ENCODE data around the gene OARD1.
A peak's percentile ranks its signal among the peaks of the same experiment; 100 is the strongest.
"Not testable (repeated sequence)": the region's sequence is repeated elsewhere in the genome, so short reads cannot be mapped to it uniquely, and the experiment has no call there.

The OARD1 gene

GRCh38 chr6:41071923-41072835, at the start of gene OARD1:
Gene OARD1, minus strand, starts transcription at chr6:41072356. Its CDS starts 722 bp downstream, at chr6:41071634.
- peak; percentile 100 for DNase-seq (ENCODE audit: low read depth)

- no peak for DNase-seq (ENCODE audit: low read depth)
Measured at GRCh38 chr6:41120058-41120457, 47.9 kb upstream of the OARD1 start.

GRCh38 chr6:41119508-41119907, 47.4 kb upstream of the OARD1 start:
- DNase-seq (ENCODE audit: low read depth): no peak

GRCh38 chr6:41115027-41115426, 42.9 kb upstream of the OARD1 start:
- DNase-seq (ENCODE audit: low read depth): not testable (repeated sequence)

- no peak for DNase-seq (ENCODE audit: low read depth)
Measured at GRCh38 chr6:41111017-41111416, 38.9 kb upstream of the OARD1 start.

GRCh38 chr6:41103847-41104246, 31.7 kb upstream of the OARD1 start:
- no peak for DNase-seq (ENCODE audit: low read depth)

GRCh38 chr6:41100871-41101287, 28.7 kb upstream of the OARD1 start:
- no peak for DNase-seq (ENCODE audit: low read depth)

- no peak for DNase-seq (ENCODE audit: low read depth)
Measured at GRCh38 chr6:41098366-41098765, 26.2 kb upstream of the OARD1 start.

GRCh38 chr6:41097467-41098090, 25.4 kb upstream of the OARD1 start:
- no peak for DNase-seq (ENCODE audit: low read depth)

GRCh38 chr6:41093729-41094128, 21.6 kb upstream of the OARD1 start:
- DNase-seq (ENCODE audit: low read depth): no peak

GRCh38 chr6:41092421-41093140, 20.4 kb upstream of the OARD1 start:
- no peak for DNase-seq (ENCODE audit: low read depth)

GRCh38 chr6:41090841-41091761, 18.9 kb upstream of the OARD1 start:
- no peak for DNase-seq (ENCODE audit: low read depth)

GRCh38 chr6:41088451-41088850, 16.3 kb upstream of the OARD1 start:
- DNase-seq (ENCODE audit: low read depth): no peak

GRCh38 chr6:41085182-41085581, 13.0 kb upstream of the OARD1 start:
- DNase-seq (ENCODE audit: low read depth): no peak

GRCh38 chr6:41083072-41083471, 10.9 kb upstream of the OARD1 start:
- no peak for DNase-seq (ENCODE audit: low read depth)

GRCh38 chr6:41080621-41081020, 8.5 kb upstream of the OARD1 start:
- DNase-seq (ENCODE audit: low read depth): no peak

GRCh38 chr6:41079080-41079479, 6.9 kb upstream of the OARD1 start:
- no peak for DNase-seq (ENCODE audit: low read depth)

GRCh38 chr6:41078101-41078500, 5.9 kb upstream of the OARD1 start:
- no peak for DNase-seq (ENCODE audit: low read depth)

- no peak for DNase-seq (ENCODE audit: low read depth)
Measured at GRCh38 chr6:41077536-41077935, 5.4 kb upstream of the OARD1 start.

- no peak for DNase-seq (ENCODE audit: low read depth)
Measured at GRCh38 chr6:41075651-41076626, 3.8 kb upstream of the OARD1 start.

Data from stimulated activated CD8-positive, alpha-beta memory T cell treated with anti-CD3 and anti-CD28 coated beads, Interleukin-12 subunit alpha, Interleukin-12 subunit beta, amount 100 ng/mL, for 1 hour (primary cell).